ENCODE measurements around the gene ARHGEF18.
"Not testable (repeated sequence)": the region's sequence is repeated elsewhere in the genome, so short reads cannot be mapped to it uniquely, and the experiment has no call there.

Gene ARHGEF18

GRCh38 chr19:7348587-7349230 lies at the start of gene ARHGEF18:
Gene ARHGEF18 (plus strand): TSS chr19:7348937. CDS start chr19:7362891, 13,954 bp downstream.
- H3K4me3 ChIP-seq (ENCODE audit: low read depth in 1 of 5, low read length in 5 of 5), result peak within 1 kb of the TSS in 2 of 5 donors; percentile 24 to 43

GRCh38 chr19:7301525-7301924 lies 47.2 kb upstream of the ARHGEF18 start:
- Histone ChIP-seq H3K27me3 (ENCODE audit: control insufficient read depth in 5 of 5, insufficient read depth in 4 of 5, low read length in 5 of 5) (peaks cover 0 to 3% (median 0%) of the 10 kb centered on the region in 5 donors), H3K4me1 (ENCODE audit: control insufficient read depth in 5 of 5, insufficient read depth in 5 of 5, low read length in 5 of 5) (no peaks in the 10 kb centered on the region), H3K36me3 (ENCODE audit: control insufficient read depth in 5 of 5, insufficient read depth in 5 of 5, low read length in 5 of 5) (no peaks in the 10 kb centered on the region), H3K4me3 (ENCODE audit: low read depth in 1 of 5, low read length in 5 of 5) (no peak overlapping the region), H3K27ac (ENCODE audit: low read depth, low read length) (no peak overlapping the region), H3K9me3 (ENCODE audit: control insufficient read depth in 5 of 5, low read length in 5 of 5) (no peaks in the 10 kb centered on the region), H3K9ac (ENCODE audit: low read length in 5 of 5) (no peak overlapping the region)

More at GRCh38 chr19:7348587-7349230, at the start of gene ARHGEF18:
- Histone ChIP-seq H3K36me3 (ENCODE audit: control insufficient read depth in 5 of 5, insufficient read depth in 5 of 5, low read length in 5 of 5) (no peaks in the 10 kb centered on the region), H3K9me3 (ENCODE audit: control insufficient read depth in 5 of 5, low read length in 5 of 5) (peaks cover 0 to 16% (median 6%) of the 10 kb centered on the region in 5 donors), H3K9ac (ENCODE audit: low read length in 5 of 5) (no peak within 1 kb of the TSS), H3K27ac (ENCODE audit: low read depth, low read length) (no peak within 1 kb of the TSS), H3K4me1 (ENCODE audit: control insufficient read depth in 5 of 5, insufficient read depth in 5 of 5, low read length in 5 of 5) (peaks cover 0 to 13% (median 0%) of the 10 kb centered on the region in 5 donors), H3K27me3 (ENCODE audit: control insufficient read depth in 5 of 5, insufficient read depth in 4 of 5, low read length in 5 of 5) (peaks cover 0 to 12% (median 10%) of the 10 kb centered on the region in 5 donors)

- H3K4me3 ChIP-seq (ENCODE audit: low read depth in 1 of 5, low read length in 5 of 5), result no peak overlapping the region
- H3K36me3 ChIP-seq (ENCODE audit: control insufficient read depth in 5 of 5, insufficient read depth in 5 of 5, low read length in 5 of 5), result no peaks in the 10 kb centered on the region
- H3K9ac ChIP-seq (ENCODE audit: low read length in 5 of 5), result no peak overlapping the region
- no peaks in the 10 kb centered on the region for H3K9me3 ChIP-seq (ENCODE audit: control insufficient read depth in 5 of 5, low read length in 5 of 5)
- H3K27me3 ChIP-seq (ENCODE audit: control insufficient read depth in 5 of 5, insufficient read depth in 4 of 5, low read length in 5 of 5), result peaks cover 0 to 1% (median 0%) of the 10 kb centered on the region in 5 donors
- H3K27ac ChIP-seq (ENCODE audit: low read depth, low read length), result no peak overlapping the region
- H3K4me1 ChIP-seq (ENCODE audit: control insufficient read depth in 5 of 5, insufficient read depth in 5 of 5, low read length in 5 of 5), result no peaks in the 10 kb centered on the region
Measured at GRCh38 chr19:7303470-7303869, 45.3 kb upstream of the ARHGEF18 start.

- Histone ChIP-seq H3K36me3 (ENCODE audit: control insufficient read depth in 5 of 5, insufficient read depth in 5 of 5, low read length in 5 of 5) (no peaks in the 10 kb centered on the region), H3K4me3 (ENCODE audit: low read depth in 1 of 5, low read length in 5 of 5) (no peak overlapping the region), H3K9me3 (ENCODE audit: control insufficient read depth in 5 of 5, low read length in 5 of 5) (no peaks in the 10 kb centered on the region), H3K27me3 (ENCODE audit: control insufficient read depth in 5 of 5, insufficient read depth in 4 of 5, low read length in 5 of 5) (no peaks in the 10 kb centered on the region), H3K27ac (ENCODE audit: low read depth, low read length) (no peak overlapping the region), H3K4me1 (ENCODE audit: control insufficient read depth in 5 of 5, insufficient read depth in 5 of 5, low read length in 5 of 5) (no peaks in the 10 kb centered on the region), H3K9ac (ENCODE audit: low read length in 5 of 5) (no peak overlapping the region)
Measured at GRCh38 chr19:7304200-7304599, 44.5 kb upstream of the ARHGEF18 start.

- Histone ChIP-seq H3K27me3 (ENCODE audit: control insufficient read depth in 5 of 5, insufficient read depth in 4 of 5, low read length in 5 of 5) (no peaks in the 10 kb centered on the region), H3K9ac (ENCODE audit: low read length in 5 of 5) (no peak overlapping the region), H3K4me3 (ENCODE audit: low read depth in 1 of 5, low read length in 5 of 5) (no peak overlapping the region), H3K36me3 (ENCODE audit: control insufficient read depth in 5 of 5, insufficient read depth in 5 of 5, low read length in 5 of 5) (no peaks in the 10 kb centered on the region), H3K27ac (ENCODE audit: low read depth, low read length) (no peak overlapping the region), H3K4me1 (ENCODE audit: control insufficient read depth in 5 of 5, insufficient read depth in 5 of 5, low read length in 5 of 5) (no peaks in the 10 kb centered on the region), H3K9me3 (ENCODE audit: control insufficient read depth in 5 of 5, low read length in 5 of 5) (no peaks in the 10 kb centered on the region)
Measured at GRCh38 chr19:7307590-7308218, 41.0 kb upstream of the ARHGEF18 start.

GRCh38 chr19:7308327-7308726 lies 40.4 kb upstream of the ARHGEF18 start:
- not testable (repeated sequence) for H3K36me3 ChIP-seq (ENCODE audit: control insufficient read depth in 5 of 5, insufficient read depth in 5 of 5, low read length in 5 of 5); H3K4me1 ChIP-seq (ENCODE audit: control insufficient read depth in 5 of 5, insufficient read depth in 5 of 5, low read length in 5 of 5); H3K27ac ChIP-seq (ENCODE audit: low read depth, low read length); H3K4me3 ChIP-seq (ENCODE audit: low read depth in 1 of 5, low read length in 5 of 5); H3K9me3 ChIP-seq (ENCODE audit: control insufficient read depth in 5 of 5, low read length in 5 of 5); H3K9ac ChIP-seq (ENCODE audit: low read length in 5 of 5); H3K27me3 ChIP-seq (ENCODE audit: control insufficient read depth in 5 of 5, insufficient read depth in 4 of 5, low read length in 5 of 5)

- H3K4me1 ChIP-seq (ENCODE audit: control insufficient read depth in 5 of 5, insufficient read depth in 5 of 5, low read length in 5 of 5), result no peaks in the 10 kb centered on the region
- peaks cover 0 to 3% (median 0%) of the 10 kb centered on the region in 5 donors for H3K9me3 ChIP-seq (ENCODE audit: control insufficient read depth in 5 of 5, low read length in 5 of 5)
- H3K27me3 ChIP-seq (ENCODE audit: control insufficient read depth in 5 of 5, insufficient read depth in 4 of 5, low read length in 5 of 5), result no peaks in the 10 kb centered on the region
- no peak overlapping the region for H3K27ac ChIP-seq (ENCODE audit: low read depth, low read length)
- H3K9ac ChIP-seq (ENCODE audit: low read length in 5 of 5), result no peak overlapping the region
- H3K36me3 ChIP-seq (ENCODE audit: control insufficient read depth in 5 of 5, insufficient read depth in 5 of 5, low read length in 5 of 5), result no peaks in the 10 kb centered on the region
- no peak overlapping the region for H3K4me3 ChIP-seq (ENCODE audit: low read depth in 1 of 5, low read length in 5 of 5)
Measured at GRCh38 chr19:7311911-7312310, 36.8 kb upstream of the ARHGEF18 start.

GRCh38 chr19:7312816-7313215 lies 35.9 kb upstream of the ARHGEF18 start:
- no peak overlapping the region for H3K27ac ChIP-seq (ENCODE audit: low read depth, low read length)
- no peaks in the 10 kb centered on the region for H3K27me3 ChIP-seq (ENCODE audit: control insufficient read depth in 5 of 5, insufficient read depth in 4 of 5, low read length in 5 of 5)
- H3K4me1 ChIP-seq (ENCODE audit: control insufficient read depth in 5 of 5, insufficient read depth in 5 of 5, low read length in 5 of 5), result no peaks in the 10 kb centered on the region
- H3K9me3 ChIP-seq (ENCODE audit: control insufficient read depth in 5 of 5, low read length in 5 of 5), result peaks cover 0 to 3% (median 0%) of the 10 kb centered on the region in 5 donors
- H3K4me3 ChIP-seq (ENCODE audit: low read depth in 1 of 5, low read length in 5 of 5), result no peak overlapping the region
- no peak overlapping the region for H3K9ac ChIP-seq (ENCODE audit: low read length in 5 of 5)
- H3K36me3 ChIP-seq (ENCODE audit: control insufficient read depth in 5 of 5, insufficient read depth in 5 of 5, low read length in 5 of 5), result no peaks in the 10 kb centered on the region

GRCh38 chr19:7318176-7318575 lies 30.6 kb upstream of the ARHGEF18 start:
- H3K36me3 ChIP-seq (ENCODE audit: control insufficient read depth in 5 of 5, insufficient read depth in 5 of 5, low read length in 5 of 5), result no peaks in the 10 kb centered on the region
- H3K27ac ChIP-seq (ENCODE audit: low read depth, low read length), result no peak overlapping the region
- H3K9ac ChIP-seq (ENCODE audit: low read length in 5 of 5), result no peak overlapping the region
- H3K4me3 ChIP-seq (ENCODE audit: low read depth in 1 of 5, low read length in 5 of 5), result no peak overlapping the region
- no peaks in the 10 kb centered on the region for H3K27me3 ChIP-seq (ENCODE audit: control insufficient read depth in 5 of 5, insufficient read depth in 4 of 5, low read length in 5 of 5)
- H3K9me3 ChIP-seq (ENCODE audit: control insufficient read depth in 5 of 5, low read length in 5 of 5), result peaks cover 0 to 7% (median 3%) of the 10 kb centered on the region in 5 donors
- H3K4me1 ChIP-seq (ENCODE audit: control insufficient read depth in 5 of 5, insufficient read depth in 5 of 5, low read length in 5 of 5), result no peaks in the 10 kb centered on the region

GRCh38 chr19:7326105-7326877 lies 22.4 kb upstream of the ARHGEF18 start:
- no peak overlapping the region for H3K4me3 ChIP-seq (ENCODE audit: low read depth in 1 of 5, low read length in 5 of 5)
- no peak overlapping the region for H3K9ac ChIP-seq (ENCODE audit: low read length in 5 of 5)
- peaks cover 0 to 5% (median 3%) of the 10 kb centered on the region in 5 donors for H3K9me3 ChIP-seq (ENCODE audit: control insufficient read depth in 5 of 5, low read length in 5 of 5)
- H3K27ac ChIP-seq (ENCODE audit: low read depth, low read length), result no peak overlapping the region
- H3K27me3 ChIP-seq (ENCODE audit: control insufficient read depth in 5 of 5, insufficient read depth in 4 of 5, low read length in 5 of 5), result peaks cover 0 to 2% (median 0%) of the 10 kb centered on the region in 5 donors
- H3K36me3 ChIP-seq (ENCODE audit: control insufficient read depth in 5 of 5, insufficient read depth in 5 of 5, low read length in 5 of 5), result no peaks in the 10 kb centered on the region
- H3K4me1 ChIP-seq (ENCODE audit: control insufficient read depth in 5 of 5, insufficient read depth in 5 of 5, low read length in 5 of 5), result no peaks in the 10 kb centered on the region
